PC-9 (cell line): Measurements from ENCODE around the gene LMF1.
"Not testable (repeated sequence)": the region's sequence is repeated elsewhere in the genome, so short reads cannot be mapped to it uniquely, and the experiment has no call there.

Experiments used
- CTCF ChIP-seq: fragments of 200-600 bp; sonication (generic); conservative IDR thresholded peaks from 2 replicates; pipeline ENCODE4 v1.6.1; 2017; ENCODE audit warnings: mixed run types, antibody characterized with exemption, mild to moderate bottlenecking, moderate library complexity
- EZH2 ChIP-seq: fragments of 200-600 bp; sonication (generic); IDR thresholded peaks from 2 replicates; pipeline ENCODE4 v1.8.0; 2017; ENCODE audit warnings: antibody characterized with exemption, low read depth

GRCh38 chr16:953818-954217 is 17.0 kb downstream of the LMF1 start:
- not testable (repeated sequence) for TF ChIP-seq CTCF, EZH2
